OCI-LY7 (cell line): ENCODE measurements around the gene TSN. TPM values are rescaled to one million over a fixed set of nuclear protein-coding genes. Genes with fewer than 3 reads are reported as not detected.

Source experiments
- BruUV-seq: library from RNA; stranded (reverse); fragments of 400-500 nt; replicated peaks from 2 replicates; lab custom pipeline; 2021; lab: Mats Ljungman, UMichigan
- CTCF ChIA-PET: fragments of 300-600 bp; sonication (Branson Sonifier 250); formaldehyde crosslinking; loops from one replicate; lab custom pipeline; 2022; ENCODE audit warnings: antibody characterized with exemption; ENCODE audit not compliant: unreplicated experiment; lab: Charles Lee
- POLR2A ChIA-PET: fragments of 300-600 bp; sonication (Branson Sonifier 250); formaldehyde crosslinking; loops from one replicate; lab custom pipeline; 2022; ENCODE audit warnings: antibody characterized with exemption; lab: Charles Lee
- DNase-seq: peaks from one replicate; pipeline ENCODE4 v3.0.0-alpha.2; 2015; ENCODE audit warnings: low spot score
- H2AFZ ChIP-seq: fragments of 200-600 bp; sonication (generic), shearing (Covaris generic); 2 replicates; pipeline ENCODE4 v1.6.1; 2014; ENCODE audit warnings: mild to moderate bottlenecking, antibody characterized with exemption, low read length, moderate library complexity
- H3K27ac ChIP-seq: fragments of 200-600 bp; sonication (generic); 2 replicates; pipeline ENCODE4 v1.5.1; 2014; ENCODE audit warnings: mixed run types, low read depth, mild to moderate bottlenecking, moderate library complexity, low read length, inconsistent platforms; ENCODE audit not compliant: poor library complexity, severe bottlenecking
- H3K36me3 ChIP-seq: fragments of 200-600 bp; sonication (generic); 2 replicates; pipeline ENCODE4 v1.6.1; 2014; ENCODE audit warnings: mild to moderate bottlenecking, antibody characterized with exemption, low read length, moderate library complexity, mixed read lengths; ENCODE audit not compliant: insufficient read depth
- H3K4me1 ChIP-seq: fragments of 200-600 bp; sonication (generic); 2 replicates; pipeline ENCODE4 v1.5.1; 2014; ENCODE audit warnings: mild to moderate bottlenecking, low read length; ENCODE audit not compliant: insufficient read depth, poor library complexity, severe bottlenecking
- H3K4me2 ChIP-seq: fragments of 200-600 bp; sonication (generic); 2 replicates; pipeline ENCODE4 v1.6.1; 2014; ENCODE audit warnings: mild to moderate bottlenecking, low read length
- H3K4me3 ChIP-seq: fragments of 200-600 bp; sonication (generic); 2 replicates; pipeline ENCODE4 v1.5.1; 2014; ENCODE audit warnings: mild to moderate bottlenecking, low read depth, low read length; ENCODE audit not compliant: poor library complexity, severe bottlenecking
- H3K79me2 ChIP-seq: fragments of 200-600 bp; sonication (generic); 2 replicates; pipeline ENCODE4 v1.6.1; 2016; ENCODE audit warnings: low read depth, mild to moderate bottlenecking, low read length, moderate library complexity, mixed read lengths; ENCODE audit not compliant: insufficient read depth
- H3K9me2 ChIP-seq: fragments of 200-600 bp; sonication (generic); 2 replicates; pipeline ENCODE4 v1.6.1; 2016; ENCODE audit warnings: mild to moderate bottlenecking, low read length, mixed read lengths; ENCODE audit not compliant: insufficient read depth
- H3K9me3 ChIP-seq: fragments of 200-600 bp; sonication (generic); 2 replicates; pipeline ENCODE4 v1.6.1; 2014; ENCODE audit warnings: mild to moderate bottlenecking, mixed run types, low read length, mixed read lengths
- H4K20me1 ChIP-seq: fragments of 200-600 bp; sonication (generic); 2 replicates; pipeline ENCODE4 v1.6.1; 2014; ENCODE audit warnings: mild to moderate bottlenecking, antibody characterized with exemption, low read length, moderate library complexity, mixed read lengths; ENCODE audit not compliant: insufficient read depth
- CTCF ChIP-seq: fragments of 200-600 bp; sonication (generic); conservative IDR thresholded peaks from 2 replicates; pipeline ENCODE4 v1.5.1; 2014; ENCODE audit warnings: mild to moderate bottlenecking, antibody characterized with exemption, low read length, moderate library complexity, mixed read lengths
- EZH2phosphoT487 ChIP-seq: fragments of 200-600 bp; sonication (generic); IDR thresholded peaks from 2 replicates; pipeline ENCODE4 v1.6.1; 2018; ENCODE audit warnings: low read depth, borderline replicate concordance, mild to moderate bottlenecking, mixed run types, antibody characterized with exemption, low read length, moderate library complexity, mixed read lengths
- intact Hi-C: fragments of 100-400 bp; cut with micrococcal nuclease; formaldehyde crosslinking; loops from one replicate; pipeline ENCODE4 v1.10.0; 2022; ENCODE audit not compliant: unreplicated experiment
- total RNA-seq, 2 experiments: library from RNA; depleted of rRNA in 1 of 2; stranded (reverse); fragments of >200 nt in 1 of 2; shearing (Covaris generic) in 1 of 2; gene quantifications; 2 replicates each; pipeline ENCODE4 v1.2.3, GENCODE V29; 2014 to 2022

Gene TSN
- total RNA-seq, 2 experiments from 2014 or later: 59.2 to 102 TPM

GRCh38 chr2:121796239-121796638 lies 40.8 kb downstream of the TSN start:
- POLR2A ChIA-PET: interaction anchor here (0.7 to 1.0 kb wide), 2 partner anchors 17 to 25 kb away, joined by 3 read pairs; no protein-coding TSS in a partner anchor
- Histone ChIP-seq H3K36me3 (no peaks in the 10 kb centered on the region), H4K20me1 (no peaks in the 10 kb centered on the region), H3K9me3 (peaks cover under 1% of the 10 kb centered on the region; the same call in 1 of the 2 replicates), H3K4me1 (peaks cover 8% of the 10 kb centered on the region), H3K9me2 (no peaks in the 10 kb centered on the region), H3K4me2 (no peak overlapping the region), H3K27ac (no peak overlapping the region), H3K4me3 (no peak overlapping the region), H3K79me2 (no peaks in the 10 kb centered on the region), H2AFZ (no peak overlapping the region)
- CTCF ChIA-PET: no interaction called here
- no TSS peak for BruUV-seq
- no peak for TF ChIP-seq EZH2phosphoT487
- no peak for TF ChIP-seq CTCF
- intact Hi-C loops: no loop called here
- DNase-seq: no peak

- intact Hi-C loops: no loop called here
- no TSS peak for BruUV-seq
- CTCF ChIA-PET: no interaction called here
These were observed 43.2 kb downstream of the TSN start for GRCh38 chr2:121798617-121799016.

More at GRCh38 chr2:121798617-121799016, 43.2 kb downstream of the TSN start:
- Histone ChIP-seq H2AFZ (no peak overlapping the region), H4K20me1 (no peaks in the 10 kb centered on the region), H3K36me3 (no peaks in the 10 kb centered on the region; the same call in 1 of the 2 replicates), H3K4me1 (peaks cover 10% of the 10 kb centered on the region), H3K27ac (no peak overlapping the region), H3K9me3 (peaks cover 13% of the 10 kb centered on the region), H3K79me2 (no peaks in the 10 kb centered on the region), H3K4me3 (no peak overlapping the region), H3K9me2 (no peaks in the 10 kb centered on the region), H3K4me2 (no peak overlapping the region)
- TF ChIP-seq CTCF (no peak), EZH2phosphoT487 (no peak)
- POLR2A ChIA-PET: interaction anchor here (0.8 to 0.9 kb wide), 2 partner anchors 23 to 27 kb away, joined by 3 read pairs; no protein-coding TSS in a partner anchor
- no peak for DNase-seq
